ENCODE data around the gene PIGH. TPM values are rescaled to one million over a fixed set of nuclear protein-coding genes. Genes with fewer than 3 reads are reported as not detected.

Gene PIGH
- total and polyA plus RNA-seq, 10 of the 15 experiments (the other 5 are each of a cell fraction or from before 2014, with no cell fraction given) = 15.5 to 46.6 (median 22.3) TPM

- no peak for TF ChIP-seq SP1 (IDR thresholded peaks at IDR 0.05; ENCODE audit: low read depth, low read length)
- TF ChIP-seq BRCA1 (IDR thresholded peaks at IDR 0.05; ENCODE audit: low read depth, low read length) = no peak
- no peak for TF ChIP-seq SREBF2 (IDR thresholded peaks at IDR 0.05; ENCODE audit: low read length)
- TF ChIP-seq TCF12 (IDR thresholded peaks at IDR 0.05; ENCODE audit: low read depth, low read length) = no peak
Observed at GRCh38 chr14:67573228-67574010, 26.6 kb downstream of the PIGH start (continued).

- no peaks in the 10 kb centered on the region for H3K79me2 ChIP-seq (ENCODE audit: control insufficient read depth, insufficient read depth, low read length)
- ATAC-seq = no peak
- no peak overlapping the region for H3K4me3 ChIP-seq
- no peaks in the 10 kb centered on the region for H3K4me1 ChIP-seq (ENCODE audit: control insufficient read depth, insufficient read depth, low read length)
- H3K27ac ChIP-seq (ENCODE audit: control insufficient read depth, insufficient read depth) = no peak overlapping the region
- H2AFZ ChIP-seq (ENCODE audit: control insufficient read depth, low read depth, low read length) = no peak overlapping the region
- no peak overlapping the region for H3K9ac ChIP-seq (ENCODE audit: control insufficient read depth, insufficient read depth, low read length)
- ChIA-PET POLR2A (no interaction called here), CTCF (interaction anchor here (1.2 to 27.6 kb wide), 9 partner anchors 11 to 1213 kb away, joined by 4 to 583 read pairs (median 25); partner anchors contain the start of genes PLEKHH1 and RDH12), SMC1A (ENCODE audit: uncharacterized antibody, unreplicated experiment) (interaction anchor here (1.0 to 6.1 kb wide), 8 partner anchors 9 to 152 kb away, joined by 3 to 185 read pairs (median 11); no protein-coding TSS in a partner anchor), RAD21 (ENCODE audit: unreplicated experiment) (interaction anchor here (1.1 to 5.8 kb wide), 7 partner anchors 8 to 151 kb away, joined by 3 to 176 read pairs (median 29); no protein-coding TSS in a partner anchor)
- DNase-seq (ENCODE audit: low read depth, low spot score) = no peak
- BruUV-seq (replicated peaks) = no TSS peak
- intact Hi-C loops (cut with micrococcal nuclease; ENCODE audit: unreplicated experiment) (no loop called here), in situ Hi-C loops (cut with MboI) (no loop called here)
- no peak for FAIRE-seq
- H3K27me3 ChIP-seq (replicated peaks in 1 of 2; ENCODE audit: control insufficient read depth in 2 of 2, insufficient read depth in 2 of 2, low read length in 1 of 2) = no peaks in the 10 kb centered on the region
- H3K9me3 ChIP-seq (replicated peaks; ENCODE audit: control insufficient read depth, insufficient read depth, low read length) = no peaks in the 10 kb centered on the region
- 93% methylated on average over 5 of the region's 5 CpGs for WGBS (ENCODE audit: insufficient coverage, insufficient replicate concordance, low lambda C conversion rate, missing lambda C conversion rate)
- peaks cover 2% of the 10 kb centered on the region; the same call in 1 of the 2 replicates for H4K20me1 ChIP-seq (ENCODE audit: control insufficient read depth, insufficient read depth)
- no peaks in the 10 kb centered on the region for H3K36me3 ChIP-seq (ENCODE audit: control insufficient read depth in 2 of 2, insufficient read depth in 2 of 2, low read length in 1 of 2)
- no peak overlapping the region for H3K4me2 ChIP-seq (ENCODE audit: control insufficient read depth, insufficient read depth)
- TF ChIP-seq MLLT1 (IDR thresholded peaks at IDR 0.05) = no peak
- TF ChIP-seq FOXM1 (IDR thresholded peaks at IDR 0.05; ENCODE audit: low read depth, low read length) = no peak
- TF ChIP-seq, protein P1, sequence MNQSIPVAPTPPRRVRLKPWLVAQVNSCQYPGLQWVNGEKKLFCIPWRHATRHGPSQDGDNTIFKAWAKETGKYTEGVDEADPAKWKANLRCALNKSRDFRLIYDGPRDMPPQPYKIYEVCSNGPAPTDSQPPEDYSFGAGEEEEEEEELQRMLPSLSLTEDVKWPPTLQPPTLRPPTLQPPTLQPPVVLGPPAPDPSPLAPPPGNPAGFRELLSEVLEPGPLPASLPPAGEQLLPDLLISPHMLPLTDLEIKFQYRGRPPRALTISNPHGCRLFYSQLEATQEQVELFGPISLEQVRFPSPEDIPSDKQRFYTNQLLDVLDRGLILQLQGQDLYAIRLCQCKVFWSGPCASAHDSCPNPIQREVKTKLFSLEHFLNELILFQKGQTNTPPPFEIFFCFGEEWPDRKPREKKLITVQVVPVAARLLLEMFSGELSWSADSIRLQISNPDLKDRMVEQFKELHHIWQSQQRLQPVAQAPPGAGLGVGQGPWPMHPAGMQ (IDR thresholded peaks at IDR 0.05; ENCODE audit: borderline replicate concordance) = no peak
- no peak for TF ChIP-seq IKZF1 (conservative IDR thresholded peaks at IDR 0.05)
- TF ChIP-seq, protein P2, sequence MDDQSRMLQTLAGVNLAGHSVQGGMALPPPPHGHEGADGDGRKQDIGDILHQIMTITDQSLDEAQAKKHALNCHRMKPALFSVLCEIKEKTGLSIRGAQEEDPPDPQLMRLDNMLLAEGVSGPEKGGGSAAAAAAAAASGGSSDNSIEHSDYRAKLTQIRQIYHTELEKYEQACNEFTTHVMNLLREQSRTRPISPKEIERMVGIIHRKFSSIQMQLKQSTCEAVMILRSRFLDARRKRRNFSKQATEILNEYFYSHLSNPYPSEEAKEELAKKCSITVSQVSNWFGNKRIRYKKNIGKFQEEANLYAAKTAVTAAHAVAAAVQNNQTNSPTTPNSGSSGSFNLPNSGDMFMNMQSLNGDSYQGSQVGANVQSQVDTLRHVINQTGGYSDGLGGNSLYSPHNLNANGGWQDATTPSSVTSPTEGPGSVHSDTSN (IDR thresholded peaks at IDR 0.05; ENCODE audit: insufficient replicate concordance, low read depth, low read length) = no peak
- TF ChIP-seq NFIC (IDR thresholded peaks at IDR 0.05; ENCODE audit: low read depth, low read length) = no peak
- TF ChIP-seq, protein P3, sequence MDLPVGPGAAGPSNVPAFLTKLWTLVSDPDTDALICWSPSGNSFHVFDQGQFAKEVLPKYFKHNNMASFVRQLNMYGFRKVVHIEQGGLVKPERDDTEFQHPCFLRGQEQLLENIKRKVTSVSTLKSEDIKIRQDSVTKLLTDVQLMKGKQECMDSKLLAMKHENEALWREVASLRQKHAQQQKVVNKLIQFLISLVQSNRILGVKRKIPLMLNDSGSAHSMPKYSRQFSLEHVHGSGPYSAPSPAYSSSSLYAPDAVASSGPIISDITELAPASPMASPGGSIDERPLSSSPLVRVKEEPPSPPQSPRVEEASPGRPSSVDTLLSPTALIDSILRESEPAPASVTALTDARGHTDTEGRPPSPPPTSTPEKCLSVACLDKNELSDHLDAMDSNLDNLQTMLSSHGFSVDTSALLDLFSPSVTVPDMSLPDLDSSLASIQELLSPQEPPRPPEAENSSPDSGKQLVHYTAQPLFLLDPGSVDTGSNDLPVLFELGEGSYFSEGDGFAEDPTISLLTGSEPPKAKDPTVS (IDR thresholded peaks at IDR 0.05; ENCODE audit: low read depth, low read length) = no peak
- no peak for TF ChIP-seq ZSCAN29 (IDR thresholded peaks at IDR 0.05)
- TF ChIP-seq BRCA1 (IDR thresholded peaks at IDR 0.05; ENCODE audit: low read depth, low read length) = no peak
- TF ChIP-seq FOXK2 (IDR thresholded peaks at IDR 0.05) = no peak
- TF ChIP-seq BACH1 (IDR thresholded peaks at IDR 0.05; ENCODE audit: borderline replicate concordance) = no peak
Observed at GRCh38 chr14:67572608-67573007, 27.5 kb downstream of the PIGH start.
